ENCODE data around the gene C19orf47. TPM values are rescaled to one million over a fixed set of nuclear protein-coding genes. Genes with fewer than 3 reads are reported as not detected.

Gene C19orf47
- total RNA-seq, 1 experiment from 2014 or later, result 18.0 TPM

- Histone ChIP-seq H4K20me1 (ENCODE audit: insufficient read depth) (no peaks in the 10 kb centered on the region), H3K27ac (ENCODE audit: low read depth, low read length) (no peak overlapping the region), H3K4me1 (ENCODE audit: control insufficient read depth in 1 of 2, insufficient read depth in 2 of 2, low read length in 2 of 2) (no peaks in the 10 kb centered on the region), H2AFZ (ENCODE audit: low read depth, low read length, poor library complexity, severe bottlenecking) (no peak overlapping the region), H3K9me3 (ENCODE audit: control insufficient read depth in 1 of 2, insufficient read depth in 1 of 2, low read depth in 1 of 2, low read length in 2 of 2) (no peaks in the 10 kb centered on the region), H3K4me2 (ENCODE audit: low read length) (no peak overlapping the region), H3K9ac (ENCODE audit: low read length) (no peak overlapping the region), H3K4me3 (replicated peaks in 1 of 2; ENCODE audit: low read depth in 1 of 2, low read length in 2 of 2) (no peak overlapping the region), H3K9me2 (ENCODE audit: insufficient read depth) (no peaks in the 10 kb centered on the region), H3K79me2 (ENCODE audit: insufficient read depth, low read length) (no peaks in the 10 kb centered on the region), H3K27me3 (ENCODE audit: insufficient read depth, low read length) (no peaks in the 10 kb centered on the region), H3K36me3 (ENCODE audit: control insufficient read depth in 1 of 2, insufficient read depth in 2 of 2, low read length in 2 of 2) (no peaks in the 10 kb centered on the region; a peak in 1 of 4 replicates)
- no peak for DNase-seq (ENCODE audit: low read depth, low spot score)
- ATAC-seq, result no peak
- RAD21 ChIA-PET (ENCODE audit: low non-redundant PET in 1 of 2, low total read pairs in 2 of 2, uncharacterized antibody in 2 of 2, unreplicated experiment in 2 of 2), result no interaction called here
- intact Hi-C loops (cut with micrococcal nuclease), result no loop called here
- no TSS peak for BruUV-seq (replicated peaks)
- CTCF ChIA-PET, result interaction anchor here (1.3 kb wide), 1 partner anchor 238 kb away, joined by 3 read pairs; no protein-coding TSS in a partner anchor
- TF ChIP-seq POLR2AphosphoS5 (IDR thresholded peaks at IDR 0.05; ENCODE audit: low read depth, low read length) (no peak), EZH2 (IDR thresholded peaks at IDR 0.05) (no peak), CTCF (IDR thresholded peaks at IDR 0.05 in 2 of 3, conservative IDR thresholded peaks at IDR 0.05 in 1 of 3; ENCODE audit: borderline replicate concordance in 1 of 3, insufficient read depth in 1 of 3, low read depth in 2 of 3, low read length in 2 of 3) (no peak), EGR1 (IDR thresholded peaks at IDR 0.05; ENCODE audit: low read depth) (no peak), ZBTB33 (IDR thresholded peaks at IDR 0.05; ENCODE audit: extremely low read depth, insufficient replicate concordance, low read length) (no peak), ZNF274 (IDR thresholded peaks at IDR 0.05; ENCODE audit: low read depth, low read length) (no peak), ZFX (IDR thresholded peaks at IDR 0.05) (no peak), CBX3 (IDR thresholded peaks at IDR 0.05; ENCODE audit: low read depth) (no peak), SP1 (IDR thresholded peaks at IDR 0.05; ENCODE audit: low read depth) (no peak), SRF (IDR thresholded peaks at IDR 0.05; ENCODE audit: low read depth) (no peak), YY1 (IDR thresholded peaks at IDR 0.05; ENCODE audit: extremely low read depth, insufficient replicate concordance, low read depth, low read length) (no peak), RAD21 (IDR thresholded peaks at IDR 0.05; ENCODE audit: low read depth) (no peak), FOSL1 (IDR thresholded peaks at IDR 0.05; ENCODE audit: low read depth) (no peak), ATF3 (IDR thresholded peaks at IDR 0.05) (no peak), CEBPB (IDR thresholded peaks at IDR 0.05; ENCODE audit: low read depth) (no peak), MAX (IDR thresholded peaks at IDR 0.05) (no peak), JUND (IDR thresholded peaks at IDR 0.05) (no peak), EZH2phosphoT487 (IDR thresholded peaks at IDR 0.05; ENCODE audit: borderline replicate concordance) (no peak), TCF7L2 (IDR thresholded peaks at IDR 0.05; ENCODE audit: borderline replicate concordance, extremely low read depth, insufficient read depth, insufficient read length) (no peak)
- POLR2A ChIA-PET, result no interaction called here
Measured at GRCh38 chr19:40378509-40378908, 30.3 kb upstream of the C19orf47 start.
